Astrocyte of the cerebellum (primary cell): ENCODE results near the gene NIPAL3.
A peak's percentile ranks its signal among the peaks of the same experiment; 100 is the strongest.

Experiments
- DNase-seq: peaks from one replicate; pipeline ENCODE4 v3.0.0-alpha.2; 2011; ENCODE audit warnings: low read depth
- H3K4me3 ChIP-seq: 2 replicates; pipeline ENCODE4 v1.5.1; 2011; ENCODE audit warnings: mild to moderate bottlenecking, low read depth, low read length, moderate library complexity
- CTCF ChIP-seq: IDR thresholded peaks from 2 replicates; pipeline ENCODE4 v1.5.1; 2012; ENCODE audit warnings: low read length, low read depth, moderate library complexity, mild to moderate bottlenecking; ENCODE audit errors: missing control alignments
- in situ Hi-C: cut with HindIII; loops from 2 replicates; pipeline ENCODE4 v1.10.0; 2017; ENCODE audit warnings: low sequenced_read_pairs

The NIPAL3 gene

GRCh38 chr1:24389231-24389678 is 26.3 kb upstream of the NIPAL3 start:
- DNase-seq: no peak
- no peak overlapping the region for H3K4me3 ChIP-seq
- in situ Hi-C loops: no loop called here
- TF ChIP-seq CTCF: no peak

GRCh38 chr1:24390924-24391782 is 24.4 kb upstream of the NIPAL3 start:
- H3K4me3 ChIP-seq: no peak overlapping the region
- peak; percentile 80 for DNase-seq
- TF ChIP-seq CTCF: peak; percentile 96
- in situ Hi-C loops: loop anchor here (5.0 kb wide), 3 partner anchors 84 to 246 kb away; no protein-coding TSS in a partner anchor

GRCh38 chr1:24391882-24392603 is 23.6 kb upstream of the NIPAL3 start:
- no peak for DNase-seq
- peak; percentile 82 for TF ChIP-seq CTCF
- in situ Hi-C loops: loop anchor here (5.0 kb wide), 3 partner anchors 85 to 245 kb away; no protein-coding TSS in a partner anchor
- no peak overlapping the region for H3K4me3 ChIP-seq

GRCh38 chr1:24392604-24392946 is 23.0 kb upstream of the NIPAL3 start:
- in situ Hi-C loops: loop anchor here (5.0 kb wide), 3 partner anchors 85 to 245 kb away; no protein-coding TSS in a partner anchor
- H3K4me3 ChIP-seq: no peak overlapping the region
- TF ChIP-seq CTCF: no peak
- DNase-seq: no peak

- no peak for DNase-seq
- H3K4me3 ChIP-seq: no peak overlapping the region
- no peak for TF ChIP-seq CTCF
- in situ Hi-C loops: loop anchor here (5.0 kb wide), 3 partner anchors 86 to 244 kb away; no protein-coding TSS in a partner anchor
Observed at GRCh38 chr1:24392982-24393650, 22.5 kb upstream of the NIPAL3 start.

GRCh38 chr1:24393892-24394291 is 21.7 kb upstream of the NIPAL3 start:
- no peak for DNase-seq
- no peak for TF ChIP-seq CTCF
- H3K4me3 ChIP-seq: no peak overlapping the region
- in situ Hi-C loops: loop anchor here (5.0 kb wide), 3 partner anchors 87 to 243 kb away; no protein-coding TSS in a partner anchor
